Esophagus muscularis mucosa (tissue), 3 donors: ENCODE measurements around the gene FMO1.

Experiments
- CTCF ChIP-seq, 3 experiments: fragments of 200-600 bp in 2 of 3; fragments of 450-650 bp in 1 of 3; sonication (generic) in 2 of 3; IDR thresholded peaks; one replicate each; pipeline ENCODE4 v1.5.1; 2017 to 2019; ENCODE audit warnings: antibody characterized with exemption in 3 of 3, mild to moderate bottlenecking in 2 of 3, moderate library complexity in 1 of 3
- POLR2A ChIP-seq: fragments of 450-650 bp; IDR thresholded peaks from one replicate; pipeline ENCODE4 v1.6.1; 2017; ENCODE audit warnings: antibody characterized with exemption, moderate library complexity, mild to moderate bottlenecking, low read depth

- no peak for TF ChIP-seq CTCF (IDR thresholded peaks at IDR 0.05)
- no peak for TF ChIP-seq POLR2A
These were observed 8.8 kb downstream of the FMO1 start for GRCh38 chr1:171256940-171257606.
